Bladder microvascular endothelial cell (primary cell): ENCODE data around the gene MTIF2. TPM values are rescaled to one million over a fixed set of nuclear protein-coding genes. Genes with fewer than 3 reads are reported as not detected.

Experiments used
- total RNA-seq: library from RNA; depleted of rRNA; stranded (reverse); fragments of >200 nt; gene quantifications from 2 replicates; pipeline ENCODE4 v1.2.3, GENCODE V29; 2014

MTIF2 gene
- total RNA-seq = 22.5 and 32.6 TPM in 2 replicates

GRCh38 chr2:55268907-55269644 lies at the start of gene MTIF2:
Gene MTIF2 (minus strand): TSS chr2:55269231. CDS start chr2:55263858, 5,373 bp downstream.

GRCh38 chr2:55232084-55232862 lies 36.8 kb downstream of the MTIF2 start, which contains the start of the genes CLHC1 and RPS27A:
Gene CLHC1 (minus strand): TSS chr2:55232293. CDS start chr2:55222411, 9,882 bp downstream.
Gene RPS27A (plus strand): TSS chr2:55232688. CDS start chr2:55232825, 137 bp downstream.

Other genes with a start within 250 kb of the MTIF2 start
- 122 and 354 TPM in 2 replicates for gene RTN4, start 218.8 kb downstream of the MTIF2 start, total RNA-seq
- 2.4 and 7.7 TPM in 2 replicates for gene CLHC1, start 36.9 kb downstream of the MTIF2 start, total RNA-seq
- gene RPS27A, start 36.5 kb downstream of the MTIF2 start, total RNA-seq = 578 and 669 TPM in 2 replicates
- 25.3 and 72.7 TPM in 2 replicates for gene CCDC88A, start 150.6 kb upstream of the MTIF2 start, total RNA-seq